Measurements from ENCODE around the gene PRR13. TPM values are rescaled to one million over a fixed set of nuclear protein-coding genes. Genes with fewer than 3 reads are reported as not detected.

PRR13 gene
- polyA plus RNA-seq, 1 donor from 2014 or later = 6.4 TPM

- H3K4me2 ChIP-seq (ENCODE audit: low read length) = no peak overlapping the region
- H3K4me3 ChIP-seq (ENCODE audit: low read length) = no peak overlapping the region
- no peak for TF ChIP-seq TAF1 (IDR thresholded peaks at IDR 0.05; ENCODE audit: low read depth)
- TF ChIP-seq MXI1 (conservative IDR thresholded peaks at IDR 0.05; ENCODE audit: poor library complexity, severe bottlenecking) = no peak
- TF ChIP-seq EP300 (conservative IDR thresholded peaks at IDR 0.05; ENCODE audit: poor library complexity, severe bottlenecking) = no peak
- no peak for TF ChIP-seq RAD21 (conservative IDR thresholded peaks at IDR 0.05)
- TF ChIP-seq CTCF (IDR thresholded peaks at IDR 0.05; ENCODE audit: poor library complexity, severe bottlenecking) = no peak
- no peak overlapping the region for H2AFZ ChIP-seq (ENCODE audit: low read depth, low read length)
- H3K9me3 ChIP-seq (ENCODE audit: low read length) = no peaks in the 10 kb centered on the region
- peaks cover 14% of the 10 kb centered on the region for H3K79me2 ChIP-seq (replicated peaks; ENCODE audit: insufficient read depth, low read length)
- H3F3A ChIP-seq (ENCODE audit: insufficient read depth, low read length, poor library complexity, severe bottlenecking) = no peaks in the 10 kb centered on the region
- H3K27me3 ChIP-seq (ENCODE audit: insufficient read depth, low read depth, low read length) = no peaks in the 10 kb centered on the region
- no peak overlapping the region for H3K27ac ChIP-seq (ENCODE audit: low read length)
- no peaks in the 10 kb centered on the region for H3K9me2 ChIP-seq (ENCODE audit: insufficient read depth, low read length)
- H3K9ac ChIP-seq (ENCODE audit: low read length) = no peak overlapping the region
- H4K20me1 ChIP-seq (ENCODE audit: insufficient read depth) = peaks cover 10% of the 10 kb centered on the region
- H3K36me3 ChIP-seq (ENCODE audit: insufficient read depth, low read length) = peaks cover 5% of the 10 kb centered on the region
These were observed 37.3 kb downstream of the PRR13 start for GRCh38 chr12:53478865-53479264.

- no peak overlapping the region for H3K4me2 ChIP-seq (ENCODE audit: low read length)
- peaks cover 5% of the 10 kb centered on the region for H3K36me3 ChIP-seq (ENCODE audit: insufficient read depth, low read length)
- no peak overlapping the region for H3K9ac ChIP-seq (ENCODE audit: low read length)
- H3K79me2 ChIP-seq (replicated peaks; ENCODE audit: insufficient read depth, low read length) = peaks cover 10% of the 10 kb centered on the region
- H4K20me1 ChIP-seq (ENCODE audit: insufficient read depth) = peaks cover 10% of the 10 kb centered on the region
- no peaks in the 10 kb centered on the region for H3F3A ChIP-seq (ENCODE audit: insufficient read depth, low read length, poor library complexity, severe bottlenecking)
- H3K27ac ChIP-seq (ENCODE audit: low read length) = no peak overlapping the region
- H2AFZ ChIP-seq (ENCODE audit: low read depth, low read length) = no peak overlapping the region
- no peaks in the 10 kb centered on the region for H3K27me3 ChIP-seq (ENCODE audit: insufficient read depth, low read depth, low read length)
- H3K4me3 ChIP-seq (ENCODE audit: low read length) = no peak overlapping the region
- TF ChIP-seq CTCF (IDR thresholded peaks at IDR 0.05; ENCODE audit: poor library complexity, severe bottlenecking) (no peak), SMC3 (conservative IDR thresholded peaks at IDR 0.05; ENCODE audit: poor library complexity) (no peak), MXI1 (conservative IDR thresholded peaks at IDR 0.05; ENCODE audit: poor library complexity, severe bottlenecking) (no peak), EP300 (conservative IDR thresholded peaks at IDR 0.05; ENCODE audit: poor library complexity, severe bottlenecking) (no peak), TAF1 (IDR thresholded peaks at IDR 0.05; ENCODE audit: low read depth) (no peak), REST (IDR thresholded peaks at IDR 0.05; ENCODE audit: borderline replicate concordance) (no peak), EZH2 (IDR thresholded peaks at IDR 0.05; ENCODE audit: borderline replicate concordance, insufficient read depth, low read length, poor library complexity, severe bottlenecking) (no peak), RAD21 (conservative IDR thresholded peaks at IDR 0.05) (no peak), POLR2AphosphoS5 (IDR thresholded peaks at IDR 0.05) (no peak)
- no peaks in the 10 kb centered on the region for H3K9me2 ChIP-seq (ENCODE audit: insufficient read depth, low read length)
- no peaks in the 10 kb centered on the region for H3K9me3 ChIP-seq (ENCODE audit: low read length)
These were observed 37.8 kb downstream of the PRR13 start for GRCh38 chr12:53479331-53479730.

Data from neural cell (in vitro differentiated cells).